Pulmonary artery endothelial cell (primary cell): Measurements from ENCODE around the gene LRRC4. TPM values are rescaled to one million over a fixed set of nuclear protein-coding genes. Genes with fewer than 3 reads are reported as not detected.
A peak's percentile ranks its signal among the peaks of the same experiment; 100 is the strongest.

Source experiments
- DNase-seq: peaks from one replicate; pipeline ENCODE4 v3.0.0-alpha.2; 2011; ENCODE audit warnings: low read depth, low spot score
- total RNA-seq: library from RNA; depleted of rRNA; stranded (reverse); fragments of >200 nt; gene quantifications from 2 replicates; pipeline ENCODE4 v1.2.3, GENCODE V29; 2014

LRRC4 gene
- total RNA-seq, 1 donor from 2014 or later: 0.40 TPM

DNA sequence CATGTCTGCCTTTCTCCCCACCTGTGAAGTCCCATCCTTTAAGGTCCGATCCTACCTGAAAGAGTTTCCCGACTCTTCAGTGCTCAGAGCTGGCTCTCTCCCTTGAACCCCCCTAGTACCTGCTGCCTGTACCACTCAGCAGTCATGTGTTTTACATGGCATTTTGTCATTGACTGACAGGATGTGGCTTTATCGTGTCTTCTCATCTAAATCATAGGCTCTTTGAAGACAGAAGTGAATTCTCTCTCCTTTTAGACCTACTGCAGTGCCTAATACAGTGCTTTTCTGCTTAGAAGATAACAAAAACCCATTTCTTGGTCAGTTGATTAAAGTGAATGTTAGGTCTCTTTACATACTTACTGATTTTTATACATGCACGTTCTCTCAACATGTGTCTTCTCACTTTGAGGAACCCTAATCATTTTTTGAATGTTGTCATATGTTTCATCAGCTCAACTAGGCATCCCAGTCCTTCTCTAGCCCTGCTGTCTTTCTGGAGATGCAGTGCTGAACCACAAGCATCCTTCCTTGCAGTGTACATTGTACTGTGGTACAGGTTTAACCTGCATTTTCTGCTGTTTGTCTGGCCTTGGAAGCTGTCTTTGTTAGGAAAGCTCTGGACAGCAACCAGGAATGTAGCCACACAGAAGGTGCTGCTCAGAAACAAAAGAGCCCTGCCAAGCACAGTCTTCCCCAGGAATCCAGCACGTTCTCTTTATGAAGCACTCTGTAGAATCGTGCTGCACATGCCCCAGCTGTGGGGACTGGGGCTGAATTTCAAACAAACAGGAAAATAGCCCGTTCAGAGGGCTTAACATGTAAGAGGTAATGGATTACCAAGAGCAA lies 28.1 kb upstream of the LRRC4 start:
- no peak for DNase-seq

DNA sequence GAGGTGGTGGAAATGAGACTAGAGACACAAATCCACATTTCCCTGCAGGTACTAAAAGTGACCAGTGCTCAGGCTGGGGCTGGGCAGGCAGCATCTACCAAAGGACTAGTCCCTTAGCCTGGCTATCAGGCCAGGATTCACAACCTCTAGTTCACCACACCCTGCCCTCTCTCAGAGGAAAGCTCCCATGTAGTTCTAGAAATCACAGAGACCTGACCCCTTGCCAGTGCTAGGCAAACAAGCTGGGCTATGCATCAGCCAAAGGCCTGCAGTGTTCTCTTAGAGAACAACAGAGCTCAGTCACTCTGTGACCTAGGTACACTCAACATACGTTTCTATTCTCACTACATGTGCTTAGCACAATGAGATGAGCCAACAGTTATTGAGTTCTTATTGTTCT lies 26.7 kb upstream of the LRRC4 start:
- DNase-seq: no peak

GRCh38 chr7:128056901-128057300 lies 25.7 kb upstream of the LRRC4 start:
- DNase-seq: no peak

GRCh38 chr7:128055637-128056036 lies 24.4 kb upstream of the LRRC4 start:
- no peak for DNase-seq

- no peak for DNase-seq
Observed at GRCh38 chr7:128054511-128054910, 23.3 kb upstream of the LRRC4 start.

- no peak for DNase-seq
Observed at GRCh38 chr7:128053991-128054390, 22.8 kb upstream of the LRRC4 start.

DNA sequence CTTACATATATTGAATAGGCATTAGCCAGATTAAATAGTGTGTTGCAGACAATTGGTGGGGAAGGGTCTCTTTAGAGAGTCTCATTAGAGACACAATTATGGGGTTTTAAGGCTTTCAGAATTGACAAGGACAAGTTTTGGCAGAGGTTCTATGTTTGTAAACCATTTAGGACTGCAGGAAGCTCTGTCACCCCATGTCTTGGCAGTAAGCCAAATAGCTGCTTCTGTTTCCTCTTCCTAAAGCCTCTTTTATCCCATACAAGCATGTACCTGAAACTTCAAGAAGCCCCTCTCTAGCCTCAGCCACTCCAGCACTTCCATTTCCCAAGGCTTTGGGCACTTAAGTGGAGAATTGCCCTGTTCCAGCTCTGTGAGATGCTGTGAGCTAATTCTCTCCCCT lies 21.8 kb upstream of the LRRC4 start:
- peak; percentile 39 for DNase-seq

DNA sequence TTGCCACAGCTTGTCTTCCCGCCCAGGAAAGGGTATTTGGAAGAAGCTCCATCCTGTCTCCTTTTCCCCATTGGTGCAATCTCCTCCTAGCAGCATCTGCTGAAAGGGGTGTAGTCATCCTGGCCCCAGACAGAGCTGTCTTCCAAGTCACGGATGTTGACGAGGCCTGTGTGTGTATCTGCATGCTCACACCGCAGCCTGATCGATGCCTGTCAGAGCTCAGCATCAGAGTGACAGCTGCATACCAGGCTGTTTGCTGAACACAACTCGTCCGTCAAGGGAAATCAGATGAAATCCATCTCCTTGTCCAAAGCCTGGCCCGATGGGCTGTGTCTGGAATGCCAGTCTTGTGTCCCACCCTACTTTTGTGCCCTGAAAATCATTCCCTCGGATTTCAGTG lies 21.2 kb upstream of the LRRC4 start:
- DNase-seq: no peak

- DNase-seq: no peak
Observed at GRCh38 chr7:128045766-128046165, 14.5 kb upstream of the LRRC4 start.

GRCh38 chr7:128045158-128045557 lies 13.9 kb upstream of the LRRC4 start:
- DNase-seq: no peak

DNA sequence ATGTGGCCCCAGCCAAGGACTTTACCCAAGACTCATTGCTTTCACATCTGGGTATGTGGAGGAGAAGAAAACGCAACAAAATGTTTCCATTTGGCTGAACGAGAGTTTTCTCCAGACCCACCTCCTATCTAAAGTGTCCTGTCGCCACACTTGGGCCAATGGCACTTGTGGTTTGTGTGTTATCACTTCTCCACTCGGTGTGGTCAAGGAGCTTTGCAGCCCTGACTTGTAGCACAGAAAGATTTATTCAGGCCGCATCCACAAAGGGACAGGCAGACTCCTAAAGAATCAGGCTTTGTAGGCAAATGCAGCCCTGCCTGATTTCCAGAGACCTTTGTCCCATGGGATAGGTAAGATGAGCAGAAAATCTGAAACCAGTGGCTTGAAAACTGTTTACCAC lies 12.8 kb upstream of the LRRC4 start:
- DNase-seq: no peak

GRCh38 chr7:128042012-128042411 lies 10.8 kb upstream of the LRRC4 start:
- no peak for DNase-seq

DNA sequence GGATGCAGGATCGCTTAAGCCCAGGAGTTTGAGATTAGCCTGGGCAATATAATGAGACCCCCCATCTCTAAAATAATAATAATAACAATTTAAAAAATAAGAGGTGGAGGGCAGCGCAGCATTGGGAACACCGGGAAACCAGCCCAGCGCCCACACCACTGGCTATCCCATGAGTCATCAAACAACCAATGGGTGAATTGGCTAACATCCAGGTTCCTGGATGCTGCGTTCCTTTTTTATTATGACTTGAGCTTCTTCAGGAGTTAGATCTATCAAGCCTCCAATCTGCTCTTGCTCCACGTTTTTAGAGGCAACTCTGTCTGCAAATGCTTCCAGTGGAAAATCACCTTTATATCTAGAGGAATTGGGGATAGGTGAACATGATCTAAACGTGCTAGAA lies 10.0 kb upstream of the LRRC4 start:
- DNase-seq: no peak

GRCh38 chr7:128040205-128040604 lies 9.0 kb upstream of the LRRC4 start:
- no peak for DNase-seq

DNA sequence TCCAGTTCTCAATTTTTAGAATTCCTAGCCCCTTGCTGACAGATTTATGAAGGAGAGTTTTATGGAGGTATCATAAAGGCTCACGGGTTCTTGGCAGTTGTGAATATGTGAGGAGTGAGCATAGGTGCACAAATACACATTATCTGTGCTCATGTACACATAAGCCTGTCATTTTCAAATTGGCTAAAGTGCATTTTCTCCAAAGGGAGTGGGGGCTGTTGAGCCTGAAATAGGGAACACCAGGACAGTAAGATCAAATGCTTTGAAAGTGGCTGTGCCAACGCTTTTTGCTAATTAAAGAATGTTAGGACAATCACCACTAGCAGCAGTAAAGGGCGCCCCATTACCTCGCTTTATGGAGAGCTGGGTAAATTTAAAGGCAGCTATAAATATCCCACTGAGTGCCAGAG lies 8.3 kb upstream of the LRRC4 start:
- DNase-seq: no peak

DNA sequence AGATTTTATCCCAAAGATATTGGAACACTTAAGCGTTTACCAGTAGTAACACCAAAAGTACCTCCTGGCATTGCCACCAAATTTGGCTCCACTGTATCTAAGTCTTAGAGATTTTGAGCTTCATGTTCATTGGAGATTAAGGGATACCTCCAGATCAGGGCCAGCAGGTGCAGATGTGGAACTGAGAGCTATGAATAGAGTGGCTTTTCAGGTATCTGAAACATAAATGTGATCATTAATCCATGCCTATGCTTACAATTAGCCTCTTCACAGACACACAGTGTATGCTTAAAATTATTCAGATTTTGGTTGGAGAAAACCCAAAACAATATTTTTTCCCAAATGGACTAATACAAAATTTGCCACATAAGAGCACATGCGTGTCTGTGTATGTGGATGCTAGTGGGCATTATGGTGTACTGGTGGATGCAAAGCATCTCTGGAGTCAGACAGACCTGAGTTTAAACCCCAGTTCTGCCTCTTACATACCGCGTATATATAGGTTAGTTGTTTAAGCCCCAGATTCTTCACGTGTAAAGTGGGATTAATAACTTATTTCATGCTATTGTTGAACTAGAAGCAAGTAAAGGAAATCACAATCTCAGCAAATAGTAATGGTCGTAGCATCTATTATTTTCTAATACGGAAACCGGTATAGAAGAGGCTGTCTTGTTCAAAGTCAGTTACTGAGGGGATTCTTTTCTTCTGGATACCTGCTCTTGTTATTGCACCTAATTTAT lies 6.8 kb upstream of the LRRC4 start:
- DNase-seq: no peak

DNA sequence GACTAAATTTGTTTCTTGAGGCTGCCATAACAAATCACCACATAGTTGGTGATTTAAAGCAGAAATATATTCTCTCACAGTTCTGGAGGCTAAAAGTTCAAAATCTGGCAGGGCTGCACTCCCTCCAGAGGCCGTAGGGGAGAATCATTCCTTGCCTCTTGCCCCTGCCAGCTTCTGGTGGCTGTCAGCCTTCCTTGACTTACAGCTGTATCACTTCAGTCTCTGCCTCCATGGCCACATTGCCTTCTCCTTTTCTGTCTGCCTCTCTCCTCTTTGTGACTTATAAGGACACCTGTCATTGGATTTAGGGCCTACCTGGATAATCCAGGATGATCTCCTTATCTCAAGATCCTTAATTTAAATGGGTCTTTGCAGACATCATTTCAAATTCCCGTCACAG lies 5.8 kb upstream of the LRRC4 start:
- DNase-seq: no peak

GRCh38 chr7:128036226-128036940 lies 5.1 kb upstream of the LRRC4 start:
- no peak for DNase-seq

DNA sequence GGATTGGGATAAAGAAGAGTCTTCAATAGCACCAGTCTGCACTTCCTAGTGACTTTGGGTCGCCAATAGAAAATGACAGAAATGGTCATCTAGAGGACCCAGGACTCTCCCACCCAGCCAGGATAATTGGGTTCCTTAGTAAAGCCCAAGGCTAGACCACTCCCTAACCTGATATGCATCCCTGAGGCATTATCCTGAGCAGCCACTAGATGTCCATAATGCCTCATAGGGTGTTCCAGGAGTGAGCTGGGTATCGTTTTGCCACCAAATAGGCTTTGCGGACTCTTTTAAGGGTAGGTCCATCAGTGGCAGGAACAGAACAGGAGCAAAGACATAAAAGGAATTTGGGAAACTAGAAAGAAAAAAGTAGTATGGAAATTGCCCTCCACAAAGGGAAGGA lies 4.5 kb upstream of the LRRC4 start:
- no peak for DNase-seq

DNA sequence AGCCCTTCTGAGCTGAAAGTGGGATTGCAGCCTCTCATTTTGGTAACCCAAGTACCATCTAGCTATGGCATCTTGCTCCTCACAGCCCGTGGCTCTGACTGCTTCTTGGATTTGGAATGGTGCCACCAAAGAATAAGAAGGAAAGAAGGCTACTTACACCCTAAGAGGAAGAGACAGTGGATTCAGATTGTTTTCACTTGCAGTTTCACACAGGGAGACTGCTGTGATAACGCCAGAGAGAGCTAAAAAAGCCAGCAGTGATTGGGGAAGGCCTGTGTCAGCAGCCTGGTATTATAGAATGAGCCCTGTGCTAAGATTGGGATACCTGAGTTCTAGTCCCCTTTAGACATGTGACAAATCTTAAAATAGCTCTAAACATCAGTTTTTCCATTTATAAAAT lies 3.6 kb upstream of the LRRC4 start:
- no peak for DNase-seq

DNA sequence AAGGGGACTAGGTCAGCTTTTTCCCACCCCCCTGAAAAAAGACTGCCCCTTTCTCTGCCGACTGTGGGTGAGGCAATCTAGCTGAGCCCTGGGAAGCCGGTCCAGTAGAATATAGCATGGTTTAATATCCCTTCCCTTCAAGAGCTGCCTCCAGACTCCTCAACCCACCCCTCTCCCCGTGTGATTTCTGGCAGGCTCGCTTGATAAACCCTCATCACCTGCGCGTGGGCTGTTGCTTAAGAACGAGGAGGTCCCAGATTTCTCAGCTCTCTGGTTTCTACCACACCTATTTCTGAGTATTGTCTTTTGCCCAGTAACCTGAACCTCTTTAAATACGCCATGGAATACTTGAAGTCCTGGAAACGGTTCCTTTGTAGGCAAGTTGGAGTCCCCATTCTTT lies 2.0 kb upstream of the LRRC4 start:
- DNase-seq: no peak

- no peak for DNase-seq
Observed at GRCh38 chr7:128032605-128033235, 1.5 kb upstream of the LRRC4 start.
